Measurements from ENCODE around the gene RAD51B.

Gene RAD51B

DNA sequence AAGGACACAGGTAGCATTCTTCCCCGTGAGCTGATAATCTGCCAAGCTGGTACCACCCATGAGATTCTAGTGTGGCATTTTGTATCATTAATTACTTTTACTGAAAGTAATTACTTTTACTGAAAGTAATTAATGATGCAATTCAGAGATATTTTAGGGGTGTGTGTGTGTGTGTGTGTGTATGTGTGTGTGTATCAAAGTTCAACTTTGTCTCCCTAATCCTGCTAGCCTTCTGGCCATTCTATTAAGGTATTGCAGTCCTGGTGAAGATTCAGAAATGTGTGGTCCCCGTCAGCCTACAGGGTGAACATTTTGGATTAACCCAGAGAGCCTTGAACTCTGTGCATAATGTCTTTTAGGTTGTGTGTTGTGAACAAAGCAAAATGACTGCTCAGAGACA lies 662.4 kb downstream of the RAD51B start:
- TF ChIP-seq CTCF (IDR thresholded peaks at IDR 0.05; ENCODE audit: borderline replicate concordance, insufficient read depth, low read depth, low read length) = no peak
- no peak overlapping the region for H3K4me3 ChIP-seq (ENCODE audit: low read depth, low read length)

DNA sequence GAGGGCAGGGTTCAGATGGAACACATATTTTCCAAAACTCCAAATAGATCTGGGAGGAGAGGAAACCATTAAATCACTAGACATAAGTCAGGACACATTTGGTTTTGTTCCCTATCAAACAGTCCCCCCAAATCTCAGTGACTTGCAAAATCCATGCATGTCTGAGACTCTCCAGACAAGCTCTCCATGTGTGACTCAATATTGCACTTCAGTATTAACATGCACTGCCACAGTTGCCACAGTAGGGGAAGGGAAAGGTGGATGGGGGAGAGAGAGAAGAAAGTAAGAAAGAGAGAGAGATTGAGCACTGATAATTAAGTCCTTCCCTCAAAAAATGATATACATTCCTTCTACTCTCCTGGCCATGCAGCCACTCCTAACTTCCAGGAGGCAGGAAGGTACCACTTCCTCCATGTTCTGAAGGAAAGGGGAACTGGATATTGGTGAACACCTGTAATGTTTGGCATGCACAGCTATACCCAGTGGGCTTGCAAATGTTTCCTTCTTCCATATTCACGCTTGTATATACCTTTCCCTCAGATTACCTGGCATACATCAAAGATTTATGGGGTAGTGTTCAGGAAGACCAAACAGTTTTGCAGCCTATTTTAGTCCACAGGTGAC lies 663.3 kb downstream of the RAD51B start:
- no peak overlapping the region for H3K4me3 ChIP-seq (ENCODE audit: low read depth, low read length)
- TF ChIP-seq CTCF (IDR thresholded peaks at IDR 0.05; ENCODE audit: borderline replicate concordance, insufficient read depth, low read depth, low read length) = no peak

DNA sequence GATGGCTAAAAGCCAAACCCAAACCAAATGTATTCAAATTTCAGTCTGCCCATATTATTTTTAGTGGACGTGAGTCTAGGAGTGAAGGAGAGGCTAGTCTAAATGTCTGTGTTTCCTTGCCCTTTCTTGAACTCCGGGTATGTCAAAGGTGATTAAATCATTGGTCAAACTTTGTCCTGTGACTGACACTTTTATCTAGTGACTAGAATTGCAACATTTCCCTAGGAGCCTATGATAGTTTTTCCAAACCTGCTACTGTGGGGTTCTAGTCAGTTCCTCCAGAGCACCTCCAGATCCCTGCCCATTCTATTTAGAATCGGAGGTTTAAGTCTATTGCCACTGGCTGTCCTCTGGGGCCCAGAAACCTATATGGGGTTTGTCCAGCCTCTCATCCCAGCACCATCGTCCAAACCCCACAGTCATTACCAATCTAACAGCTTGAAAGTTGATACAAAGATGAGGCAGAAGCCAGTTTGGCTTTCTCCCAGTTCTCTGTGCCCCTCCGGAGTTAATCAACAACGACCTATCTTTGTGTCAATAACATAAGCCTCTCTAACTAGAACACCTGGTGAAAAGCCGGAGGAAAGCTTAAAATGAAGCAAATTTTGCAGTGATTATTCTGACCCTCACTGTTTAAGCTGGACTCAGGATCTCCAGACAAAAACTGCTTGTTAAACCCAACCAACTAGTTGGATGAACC lies 666.6 kb downstream of the RAD51B start:
- no peak for TF ChIP-seq CTCF (IDR thresholded peaks at IDR 0.05; ENCODE audit: borderline replicate concordance, insufficient read depth, low read depth, low read length)
- no peak overlapping the region for H3K4me3 ChIP-seq (ENCODE audit: low read depth, low read length)

DNA sequence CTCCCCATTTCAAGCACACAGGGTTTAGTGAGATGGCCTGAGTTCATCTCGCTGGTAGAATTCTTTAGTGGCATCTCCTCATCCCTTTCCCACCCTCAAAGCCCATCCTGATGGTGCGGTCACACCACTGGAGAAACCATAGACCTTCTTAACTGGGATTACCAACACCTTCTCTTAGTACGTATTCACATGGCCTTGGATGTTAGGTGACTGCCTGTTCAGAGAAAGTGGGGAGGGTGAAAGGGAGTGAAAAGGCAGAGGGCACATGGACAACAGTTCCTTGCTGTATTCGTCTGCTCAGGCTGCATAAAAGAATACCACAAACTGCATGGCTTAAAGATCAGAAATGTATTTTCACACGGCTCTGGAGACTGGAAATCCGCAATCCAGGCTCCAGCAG lies 667.2 kb downstream of the RAD51B start:
- no peak overlapping the region for H3K4me3 ChIP-seq (ENCODE audit: low read depth, low read length)
- TF ChIP-seq CTCF (IDR thresholded peaks at IDR 0.05; ENCODE audit: borderline replicate concordance, insufficient read depth, low read depth, low read length) = no peak

DNA sequence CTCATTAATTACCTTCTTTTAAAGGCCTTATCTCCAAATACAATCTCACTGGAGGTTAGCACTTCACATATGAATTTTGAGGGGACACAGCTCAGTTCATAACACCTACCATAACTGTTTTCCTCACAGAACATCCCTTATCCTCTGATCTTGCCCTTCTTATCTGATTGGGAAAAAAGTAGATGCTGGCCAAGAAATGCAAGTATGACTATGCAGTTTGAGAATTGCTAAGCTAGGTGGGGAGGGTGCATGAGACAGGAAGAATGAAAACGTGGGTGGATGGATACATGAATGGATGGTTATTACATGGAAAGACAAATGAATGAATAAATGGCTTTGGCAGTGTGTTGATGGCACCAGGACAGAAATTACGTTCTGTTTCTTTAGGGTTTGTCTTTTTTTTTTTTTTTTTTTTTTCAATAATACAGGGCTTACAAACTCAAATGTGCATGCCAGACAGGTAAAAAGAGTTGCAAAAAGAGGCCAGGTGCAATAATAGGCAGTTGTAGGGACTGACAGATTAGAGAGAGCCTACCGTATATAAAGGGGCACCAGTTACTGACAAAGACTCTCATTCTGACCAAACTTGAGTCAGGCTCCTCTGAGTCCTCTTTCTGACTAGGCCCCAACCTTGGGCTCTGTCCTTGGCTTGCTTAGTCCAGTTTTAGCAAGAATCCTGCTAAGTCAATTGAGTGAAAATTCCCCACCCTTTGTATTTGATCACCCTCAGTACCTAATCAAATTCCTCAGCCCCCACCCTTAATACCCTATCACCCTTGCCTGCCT lies 668.4 kb downstream of the RAD51B start:
- H3K4me3 ChIP-seq (ENCODE audit: low read depth, low read length) = no peak overlapping the region
- no peak for TF ChIP-seq CTCF (IDR thresholded peaks at IDR 0.05; ENCODE audit: borderline replicate concordance, insufficient read depth, low read depth, low read length)

DNA sequence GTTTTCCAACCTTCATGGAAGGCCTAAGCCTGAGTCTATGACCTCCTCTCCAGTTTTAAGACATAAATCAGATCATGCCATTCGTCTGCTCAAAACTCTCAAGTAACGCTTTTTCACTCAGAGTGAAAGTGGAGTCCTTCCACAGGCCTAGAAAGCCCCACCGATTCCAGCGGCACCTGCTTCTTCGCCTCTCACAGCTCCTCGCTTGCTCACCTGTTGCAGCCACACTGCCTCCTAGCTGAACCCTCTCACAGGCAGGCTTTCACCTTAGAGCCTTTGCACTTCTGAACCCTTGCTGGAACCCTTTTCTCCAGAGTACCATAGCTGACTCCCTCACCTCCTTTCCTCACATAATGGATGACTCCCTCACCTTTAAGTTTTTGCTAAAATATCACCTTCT lies 672.2 kb downstream of the RAD51B start:
- 0 out of 2 replicates have a peak, but pooled peaks have one; percentile 15 for TF ChIP-seq CTCF (IDR thresholded peaks at IDR 0.05; ENCODE audit: borderline replicate concordance, insufficient read depth, low read depth, low read length)

More for the DNA sequence above, 672.2 kb downstream of the RAD51B start:
- H3K4me3 ChIP-seq (ENCODE audit: low read depth, low read length) = no peak overlapping the region
